Stimulated activated CD4-positive, alpha-beta T cell treated with anti-CD3 and anti-CD28 coated beads, Interleukin-4, amount 100 ng/mL, for 4 hours (primary cell): Measurements from ENCODE around the gene CNNM2.
A peak's percentile ranks its signal among the peaks of the same experiment; 100 is the strongest.
"Not testable (repeated sequence)": the region's sequence is repeated elsewhere in the genome, so short reads cannot be mapped to it uniquely, and the experiment has no call there.

Experiments
- DNase-seq, 2 experiments: peaks; one replicate each; pipeline ENCODE4 v3.0.0-alpha.2; 2020

The CNNM2 gene

DNA sequence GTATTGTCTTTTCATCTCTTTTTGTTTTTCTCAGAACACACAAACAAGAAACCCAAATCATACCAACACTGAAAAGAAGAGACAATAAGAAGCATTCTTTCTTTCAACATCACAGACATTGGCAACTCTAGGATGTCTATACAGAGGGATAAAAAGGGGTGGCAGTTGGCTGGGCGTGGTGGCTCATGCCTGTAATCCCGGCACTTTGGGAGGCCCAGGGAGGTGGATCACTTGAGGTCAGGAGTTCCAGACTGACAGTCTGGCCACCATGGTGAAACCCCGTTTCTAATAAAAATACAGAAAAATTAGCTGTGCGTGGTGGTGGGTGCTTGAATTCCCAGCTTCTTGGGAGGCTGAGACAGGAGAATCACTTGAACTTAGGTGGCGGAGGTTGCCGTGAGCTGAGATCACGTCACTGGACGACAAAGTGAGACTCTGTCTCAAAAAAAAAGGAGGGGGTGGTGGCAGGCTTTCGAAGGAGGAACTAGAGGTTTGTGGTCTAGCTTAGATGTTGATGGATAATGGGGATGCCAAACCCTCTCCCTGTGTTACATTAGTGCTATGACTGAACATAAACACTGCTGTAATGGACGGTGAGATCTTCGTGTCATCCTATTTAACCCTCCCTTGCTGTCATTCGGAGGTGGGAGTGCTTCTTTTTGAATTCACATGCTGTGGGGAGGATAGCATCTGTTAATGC lies 9.4 kb downstream of the CNNM2 start:
- no peak for DNase-seq

DNA sequence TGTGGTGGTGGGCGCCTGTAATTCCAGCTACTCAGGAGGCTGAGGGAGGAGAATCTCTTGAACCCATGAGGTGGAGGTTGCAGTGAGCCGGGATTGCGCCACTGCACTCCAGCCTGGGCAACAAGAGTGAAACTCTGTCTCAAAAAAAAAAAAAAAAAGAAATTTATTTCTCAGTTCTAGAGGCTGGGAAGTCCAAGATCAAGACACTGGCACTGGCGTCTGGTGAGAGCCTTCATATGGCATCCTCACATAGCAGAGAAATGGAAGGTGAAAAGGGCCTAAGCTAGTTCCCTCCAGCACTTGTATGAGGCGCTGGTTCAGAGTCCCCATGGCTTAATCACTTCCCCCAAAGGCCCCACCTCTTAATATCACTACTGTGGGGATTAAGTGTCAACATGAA lies 10.3 kb downstream of the CNNM2 start:
- not testable (repeated sequence) for DNase-seq

DNA sequence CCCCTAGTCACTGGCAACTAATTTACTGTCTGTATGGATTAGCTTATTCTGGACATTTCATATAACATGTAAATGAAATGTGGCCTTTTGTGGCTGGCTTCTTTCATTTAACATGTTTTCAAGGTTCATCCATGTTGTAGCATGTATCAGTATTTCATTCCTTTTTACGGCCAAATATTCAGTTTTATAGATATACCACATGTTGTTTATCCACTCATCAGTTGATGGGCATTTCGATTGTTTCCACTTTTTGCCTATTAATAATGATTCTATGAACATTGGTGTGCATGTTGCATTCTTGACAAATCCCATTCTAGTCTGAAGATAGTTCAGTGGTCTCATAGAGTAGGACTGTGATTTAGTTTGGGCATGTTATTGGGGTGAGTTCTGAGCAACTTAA lies 12.6 kb downstream of the CNNM2 start:
- DNase-seq = no peak

- no peak for DNase-seq
These were observed 13.5 kb downstream of the CNNM2 start for GRCh38 chr10:102931643-102932042.

DNA sequence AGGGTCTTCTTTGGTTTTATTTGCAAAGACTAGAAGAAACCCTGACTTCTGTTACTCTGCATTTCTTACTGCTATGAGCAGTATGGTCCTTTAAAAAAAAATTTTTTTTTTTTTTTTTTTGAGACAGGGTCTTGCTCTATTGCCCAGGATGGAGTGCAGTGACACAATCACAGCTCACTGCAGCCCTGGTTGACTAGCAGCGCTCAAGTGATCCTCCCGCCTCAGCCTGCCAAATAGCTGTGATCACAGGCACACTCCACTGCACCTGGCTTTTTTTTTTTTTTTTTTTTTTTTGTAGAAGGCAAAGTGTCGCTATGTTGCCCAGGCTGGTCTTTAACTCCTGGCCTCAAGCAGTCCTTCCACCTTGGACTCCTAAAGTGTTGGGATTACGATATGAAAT lies 17.4 kb downstream of the CNNM2 start:
- no peak for DNase-seq

DNA sequence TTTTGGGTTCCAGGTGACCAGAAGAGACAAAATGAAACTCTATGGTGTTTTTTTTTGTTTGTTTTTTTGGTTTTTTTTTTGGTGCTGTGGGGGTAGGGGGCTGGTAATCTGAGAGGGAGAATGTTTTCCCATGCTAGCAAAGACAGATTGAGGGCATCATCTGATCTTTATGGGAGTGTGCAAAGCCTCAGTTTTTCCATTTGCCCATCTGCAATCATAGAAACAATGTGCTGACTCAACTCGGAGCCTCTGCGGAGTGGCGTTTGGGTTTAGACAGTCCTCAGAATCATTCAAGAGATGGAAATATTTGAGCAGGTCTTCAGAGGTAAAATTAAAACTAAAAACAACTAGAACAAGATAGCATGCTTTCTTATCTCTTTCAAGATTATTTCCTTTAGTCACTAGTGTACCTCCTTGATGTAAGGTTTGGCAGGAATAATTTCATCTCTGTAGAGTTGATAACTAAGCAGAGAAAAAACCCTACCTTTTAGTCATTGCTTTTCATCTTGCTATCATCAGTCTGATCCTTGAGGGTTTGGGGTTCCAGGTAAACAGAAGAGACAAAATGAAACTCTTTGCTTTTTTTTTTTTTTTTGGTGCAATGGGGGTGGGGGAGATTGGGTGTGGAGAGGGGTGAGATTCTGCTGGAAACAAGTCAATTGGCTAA lies 18.0 kb downstream of the CNNM2 start:
- DNase-seq = peak in 1 of 2 experiments; percentile 6

DNA sequence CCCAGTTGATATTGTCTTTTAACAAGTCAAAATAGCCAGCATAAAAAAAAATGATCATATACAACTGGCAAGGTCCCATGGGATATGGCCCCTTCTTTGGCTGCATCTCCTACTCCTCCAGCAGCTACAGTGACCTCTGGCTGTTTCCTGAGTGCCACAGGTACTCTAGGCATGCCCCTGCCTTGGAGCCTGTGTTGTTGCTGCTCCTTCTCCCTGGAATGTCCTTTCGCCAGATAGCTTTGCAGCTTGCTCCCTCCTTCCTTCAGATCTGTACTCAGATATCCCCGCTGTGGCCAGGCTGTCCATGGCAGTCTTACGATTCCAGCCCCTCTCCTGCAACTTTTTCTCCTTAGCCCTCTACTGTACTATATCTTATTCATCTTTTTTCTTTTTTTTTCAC lies 23.3 kb downstream of the CNNM2 start:
- DNase-seq = no peak

DNA sequence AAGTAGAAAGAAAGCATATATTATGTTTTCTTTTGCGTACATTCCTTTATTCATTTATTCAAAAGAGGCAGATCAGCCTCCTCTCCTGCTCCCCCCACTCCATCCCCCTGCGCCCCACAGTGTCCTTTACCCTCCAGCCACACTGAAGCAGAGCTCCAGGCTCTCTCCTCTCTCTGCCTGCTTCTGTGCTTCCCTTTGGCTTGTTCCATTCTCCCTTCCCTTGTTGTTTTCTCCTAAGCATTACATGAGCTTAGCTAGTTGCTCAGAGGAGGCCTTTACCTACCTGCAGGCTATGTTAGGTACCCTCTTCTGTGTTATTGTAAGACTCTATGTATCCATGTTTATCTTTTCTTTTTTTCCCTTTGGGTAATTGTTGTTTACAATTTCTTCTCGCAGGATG lies 27.4 kb downstream of the CNNM2 start:
- no peak for DNase-seq

DNA sequence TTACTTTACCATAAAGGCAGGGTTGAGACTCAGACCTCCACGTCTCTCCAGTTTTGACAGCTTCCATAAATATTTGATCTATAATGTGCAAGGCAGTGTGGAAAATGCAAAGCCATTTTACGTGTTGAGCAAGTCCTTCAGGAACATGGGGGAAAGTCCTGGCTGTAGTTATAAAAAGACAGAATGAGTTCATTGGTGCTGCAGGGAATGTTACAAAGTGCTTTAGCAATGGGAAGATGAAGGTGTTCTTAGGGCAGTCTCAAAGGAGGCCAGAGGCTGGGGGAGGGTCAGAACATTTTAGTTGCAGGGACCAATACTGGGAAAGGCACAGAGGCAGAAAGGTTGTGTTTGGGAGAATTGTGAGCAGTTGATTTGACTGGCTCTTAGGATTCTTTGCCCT lies 27.9 kb downstream of the CNNM2 start:
- DNase-seq = no peak

DNA sequence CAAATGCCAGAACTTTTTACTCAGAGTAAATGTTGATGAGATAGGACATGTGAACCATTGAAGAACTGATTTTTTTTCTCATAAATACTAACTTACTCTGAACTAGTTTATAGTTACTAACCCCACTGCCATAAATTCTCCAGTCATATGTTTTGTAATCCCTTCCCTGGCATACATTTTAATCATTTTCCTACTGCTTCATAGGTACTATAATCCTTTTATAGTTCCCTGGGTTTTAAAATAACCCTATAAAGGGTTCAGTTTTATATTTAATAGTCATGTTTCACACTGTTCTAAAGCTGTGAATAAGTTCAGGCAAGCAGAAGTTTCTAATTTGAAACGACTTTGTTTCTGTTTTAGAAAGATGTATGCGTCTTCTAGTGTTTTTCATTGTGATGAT lies 28.9 kb downstream of the CNNM2 start:
- no peak for DNase-seq

DNA sequence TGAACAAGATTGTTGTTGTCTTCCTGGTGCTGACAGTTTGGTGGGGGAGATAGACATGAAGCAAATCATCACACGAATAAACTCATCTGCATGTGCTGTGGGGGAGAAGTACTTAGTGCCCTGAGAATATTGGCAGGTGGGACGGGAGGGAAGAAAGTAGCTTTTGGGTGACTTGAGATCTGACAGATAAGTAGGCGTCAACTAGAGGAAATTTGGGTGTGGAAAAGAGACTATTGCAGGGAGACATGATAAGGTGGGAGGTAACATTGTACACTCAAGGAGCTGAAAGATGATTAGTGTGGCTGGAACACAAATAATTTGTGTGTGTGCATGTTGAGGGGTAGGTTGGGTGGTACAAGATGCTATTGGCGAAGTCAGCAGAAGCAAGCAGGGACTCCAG lies 30.1 kb downstream of the CNNM2 start:
- no peak for DNase-seq

GRCh38 chr10:102948786-102949185 lies 30.7 kb downstream of the CNNM2 start:
- DNase-seq = no peak

DNA sequence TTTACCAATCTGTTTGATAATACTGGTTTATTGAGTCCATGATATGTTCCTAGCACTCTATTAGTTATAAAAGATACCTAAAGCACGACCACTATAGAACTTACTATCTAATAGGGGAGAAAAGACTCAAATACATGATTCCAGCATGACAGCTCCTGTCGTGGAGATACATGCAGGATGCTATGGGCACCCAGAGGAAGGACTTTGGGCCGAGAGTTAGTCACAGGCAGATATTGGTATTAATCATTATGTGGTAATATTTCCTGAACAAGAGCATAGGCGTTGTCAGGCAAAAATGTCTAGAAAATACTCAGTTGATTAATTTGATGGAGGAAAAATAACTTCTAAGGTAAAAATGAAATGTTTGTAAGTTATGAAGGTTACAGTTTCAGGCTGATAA lies 31.8 kb downstream of the CNNM2 start:
- no peak for DNase-seq

DNA sequence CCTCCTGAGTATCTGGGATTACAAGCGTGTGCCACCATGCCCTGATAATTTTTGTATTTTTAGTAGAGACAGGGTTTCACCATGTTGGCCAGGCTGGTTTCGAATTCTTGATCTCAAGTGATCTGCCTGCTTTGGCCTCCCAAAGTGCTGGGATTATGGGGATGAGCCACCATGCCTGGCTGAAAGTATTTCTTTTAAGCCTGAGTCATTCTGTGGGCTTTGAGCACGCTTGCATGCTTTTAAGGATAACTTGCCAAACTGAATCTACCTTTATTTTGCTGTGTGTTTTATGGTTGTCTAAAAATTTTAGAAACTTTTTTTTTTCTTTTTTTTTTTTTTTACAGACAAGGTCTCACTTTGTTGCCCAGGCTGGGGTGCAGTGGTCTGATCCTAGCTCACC lies 33.2 kb downstream of the CNNM2 start:
- no peak for DNase-seq

DNA sequence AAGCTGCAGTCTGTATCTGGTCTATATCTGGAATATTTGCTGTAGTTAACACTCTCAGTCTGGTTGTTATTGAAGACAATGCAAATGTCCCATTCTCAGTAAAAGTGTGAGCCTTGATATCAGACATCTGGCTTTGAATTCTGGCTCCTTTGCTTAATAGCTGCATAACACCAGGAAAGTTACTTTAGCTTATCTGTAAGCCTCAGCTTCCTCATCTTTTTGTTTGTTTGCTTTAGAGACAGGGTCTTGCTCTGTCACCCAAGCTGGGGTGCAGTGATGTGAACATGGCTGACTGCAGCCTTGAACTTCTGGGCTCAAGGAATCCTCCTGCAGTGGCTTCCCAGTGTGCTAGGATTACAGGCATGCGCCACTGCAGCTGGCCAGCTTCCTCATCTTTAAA lies 41.3 kb downstream of the CNNM2 start:
- no peak for DNase-seq

- no peak for DNase-seq
These were observed 42.1 kb downstream of the CNNM2 start for GRCh38 chr10:102960157-102960556.

GRCh38 chr10:102962267-102962666 lies 44.2 kb downstream of the CNNM2 start:
- DNase-seq = no peak

DNA sequence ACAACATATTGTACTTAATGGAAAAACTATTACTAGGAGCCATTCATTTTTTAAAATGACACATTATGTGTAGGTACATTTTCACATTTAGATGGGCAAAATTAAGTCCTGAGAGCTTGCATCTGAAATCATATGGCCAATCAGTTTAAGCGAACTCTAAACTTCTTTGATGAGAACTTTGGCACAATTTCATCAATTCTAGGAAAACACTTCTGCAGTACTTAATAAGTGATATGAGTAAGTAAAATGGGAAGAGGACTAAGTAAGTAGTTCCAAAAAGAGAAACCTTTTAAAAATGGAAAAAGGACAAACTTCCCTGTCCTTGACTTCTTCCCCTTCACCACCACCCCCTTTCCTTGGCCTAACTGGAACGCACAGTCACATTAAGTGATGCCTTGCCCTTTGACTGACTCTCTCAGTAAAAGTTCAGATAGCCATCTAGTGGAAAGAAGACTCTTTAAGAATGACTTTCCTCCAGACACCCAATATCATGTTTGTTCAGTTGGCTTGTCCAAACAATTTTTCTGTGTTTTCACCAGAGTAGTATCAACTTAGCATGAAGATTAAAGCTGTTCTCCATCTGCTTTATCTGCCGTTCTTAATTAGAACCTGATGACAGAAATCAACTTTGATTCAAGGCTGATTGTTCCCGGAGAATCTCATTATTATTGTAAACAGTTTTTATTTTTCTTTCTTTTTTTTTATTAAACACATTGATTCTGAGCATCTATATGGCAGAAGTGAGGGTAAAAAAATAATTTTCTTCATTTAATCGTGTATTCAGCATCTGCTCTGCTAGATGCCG lies 45.1 kb downstream of the CNNM2 start:
- DNase-seq = no peak

- no peak for DNase-seq
These were observed 45.6 kb downstream of the CNNM2 start for GRCh38 chr10:102963756-102964025.

DNA sequence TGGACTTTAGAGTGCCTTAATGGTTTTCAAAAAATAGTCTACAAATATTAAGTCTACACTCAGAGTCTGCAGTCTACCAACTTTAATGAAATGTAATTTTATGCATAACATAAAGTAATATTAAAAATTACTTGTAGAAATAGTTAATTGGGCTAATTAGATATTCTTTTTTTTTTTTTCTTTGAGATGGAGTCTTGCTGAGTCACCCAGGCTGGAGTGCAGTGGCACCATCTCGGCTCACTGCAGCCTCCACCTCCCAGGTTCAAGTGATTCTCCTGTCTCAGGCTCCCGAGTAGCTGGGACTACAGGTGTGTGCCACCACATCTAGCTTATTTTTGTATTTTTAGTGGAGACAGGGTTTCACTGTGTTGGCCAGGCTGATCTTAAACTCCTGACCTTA lies 46.0 kb downstream of the CNNM2 start:
- DNase-seq = not testable (repeated sequence)

DNA sequence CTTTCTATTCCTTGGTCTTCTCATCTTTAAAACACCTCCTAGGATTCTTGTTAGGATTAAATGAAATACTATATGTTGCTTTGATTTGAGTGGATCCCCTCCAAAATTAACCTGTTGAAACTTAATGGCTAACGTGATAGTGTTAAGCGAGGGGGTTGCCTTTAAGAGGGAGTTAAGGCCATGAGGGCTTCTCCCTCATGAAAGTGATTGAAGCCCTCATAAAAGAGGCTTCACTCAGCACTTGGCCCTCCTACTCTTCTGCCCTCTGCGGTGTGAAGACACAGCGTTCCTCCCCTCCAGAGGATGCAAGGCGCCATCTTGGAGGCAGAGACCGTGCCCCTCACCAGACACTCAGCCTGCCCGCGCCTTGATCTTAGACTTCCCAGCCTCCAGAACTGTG lies 46.6 kb downstream of the CNNM2 start:
- no peak for DNase-seq

GRCh38 chr10:102965311-102965851 lies 47.3 kb downstream of the CNNM2 start:
- no peak for DNase-seq

- no peak for DNase-seq
These were observed 49.0 kb downstream of the CNNM2 start for GRCh38 chr10:102967123-102967522.
